ENCODE data around the gene NTN3. TPM values are rescaled to one million over a fixed set of nuclear protein-coding genes. Genes with fewer than 3 reads are reported as not detected.
A peak's percentile ranks its signal among the peaks of the same experiment; 100 is the strongest.

The NTN3 gene
- total and polyA plus RNA-seq, 2 of the 8 experiments (the other 6 are each of a cell fraction or from before 2014, with no cell fraction given) = 0.30 to 0.34 TPM

DNA sequence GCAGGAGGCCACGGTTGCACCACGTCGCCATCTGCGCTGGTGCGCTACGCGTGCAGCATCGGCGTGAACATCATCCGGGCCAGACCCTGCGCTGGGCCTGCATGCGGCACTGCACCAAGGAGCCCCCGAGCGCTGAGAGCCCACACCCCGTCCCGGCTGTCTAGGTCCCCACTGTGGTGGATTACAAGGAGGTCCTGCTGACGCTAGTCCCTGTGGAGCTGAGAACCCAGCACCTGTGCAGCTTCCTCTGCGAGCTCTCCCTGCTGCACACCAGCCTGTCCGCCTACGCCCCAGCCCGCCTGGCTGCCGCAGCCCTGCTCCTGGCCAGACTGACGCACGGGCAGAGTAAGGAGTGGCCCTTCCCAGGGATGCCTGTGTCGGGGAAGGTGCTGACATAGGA is 22.0 kb upstream of the NTN3 start:
- Histone ChIP-seq H3K79me1 (ENCODE audit: low read depth, low read length) (no peaks in the 10 kb centered on the region; the same call in 1 of the 2 replicates), H3K9ac (replicated peaks in 1 of 4; ENCODE audit: extremely low read depth in 1 of 4, low read depth in 3 of 4, low read length in 3 of 4) (no peak overlapping the region), H3K9me3 (ENCODE audit: insufficient read depth in 2 of 2, low read depth in 1 of 2, low read length in 1 of 2) (no peaks in the 10 kb centered on the region), H2BK120ac (replicated peaks; ENCODE audit: low read depth, low read length) (no peak overlapping the region), H2BK20ac (ENCODE audit: low read length) (no peak overlapping the region), H4K5ac (ENCODE audit: insufficient read length, low read depth, low read length) (no peak overlapping the region), H3K14ac (ENCODE audit: insufficient read length) (no peak overlapping the region), H2AFZ (ENCODE audit: low read length) (no peak overlapping the region), H3K4me3 (ENCODE audit: extremely low read depth in 1 of 4, insufficient read depth in 2 of 4, low read depth in 3 of 4, low read length in 4 of 4) (no peak overlapping the region), H3K23me2 (ENCODE audit: low read depth, low read length) (no peaks in the 10 kb centered on the region), H3K18ac (ENCODE audit: extremely low read depth, low read length) (no peak overlapping the region), H3K27me3 (replicated peaks in 1 of 4; ENCODE audit: control insufficient read depth in 3 of 4, extremely low read depth in 1 of 4, insufficient read depth in 3 of 4, low read length in 3 of 4) (no peaks in the 10 kb centered on the region), H2BK12ac (ENCODE audit: low read depth, low read length) (no peak overlapping the region), H3K4me2 (ENCODE audit: insufficient read depth in 1 of 2, low read depth in 2 of 2, low read length in 2 of 2) (no peak overlapping the region), H4K91ac (replicated peaks; ENCODE audit: insufficient read length, low read length) (no peak overlapping the region), H3K56ac (replicated peaks; ENCODE audit: insufficient read length, low read depth, low read length) (no peak overlapping the region), H2BK5ac (ENCODE audit: low read depth, low read length) (no peak overlapping the region), H3K23ac (ENCODE audit: insufficient read length) (no peak overlapping the region), H3K4me1 (replicated peaks in 1 of 4; ENCODE audit: control insufficient read depth in 3 of 4, insufficient read depth in 4 of 4, low read length in 3 of 4) (no peaks in the 10 kb centered on the region), H4K20me1 (replicated peaks in 1 of 2; ENCODE audit: control insufficient read depth in 1 of 2, insufficient read depth in 2 of 2, low read length in 2 of 2) (peaks cover 12 to 22% of the 10 kb centered on the region in 2 experiments), H2AK5ac (ENCODE audit: low read depth, low read length) (no peak overlapping the region), H2BK15ac (ENCODE audit: low read length) (no peak overlapping the region), H3K27ac (ENCODE audit: low read depth, low read length) (no peak overlapping the region), H4K8ac (ENCODE audit: extremely low read depth, insufficient read depth, low read length) (no peak overlapping the region), H3K79me2 (ENCODE audit: control insufficient read depth in 1 of 2, insufficient read depth in 2 of 2, low read length in 2 of 2) (no peaks in the 10 kb centered on the region), H3K4ac (replicated peaks; ENCODE audit: insufficient read length, low read depth, low read length) (no peak overlapping the region), H3K36me3 (ENCODE audit: control insufficient read depth in 2 of 4, insufficient read depth in 4 of 4, low read length in 3 of 4) (peaks cover 47 to 77% (median 71%) of the 10 kb centered on the region in 4 experiments)
- WGBS, 2 experiments (ENCODE audit: extremely low coverage in 1 of 2, insufficient coverage in 1 of 2, insufficient read length in 1 of 2, insufficient replicate concordance in 2 of 2, low coverage in 1 of 2, low lambda C conversion rate in 2 of 2, missing lambda C conversion rate in 1 of 2) = 97% methylated on average over 22 of the region's 25 CpGs; no CpG with 5 or more reads in 1 of the 2 experiments
- DNase-seq (ENCODE audit: low read depth in 1 of 2, low spot score in 2 of 2) (no peak), FAIRE-seq (no peak)
- 0 out of 2 replicates have a peak, but pooled peaks have one; percentile 39 for TF ChIP-seq POLR2AphosphoS5 (IDR thresholded peaks at IDR 0.05; ENCODE audit: low read depth, low read length)
- TF ChIP-seq, protein P1, sequence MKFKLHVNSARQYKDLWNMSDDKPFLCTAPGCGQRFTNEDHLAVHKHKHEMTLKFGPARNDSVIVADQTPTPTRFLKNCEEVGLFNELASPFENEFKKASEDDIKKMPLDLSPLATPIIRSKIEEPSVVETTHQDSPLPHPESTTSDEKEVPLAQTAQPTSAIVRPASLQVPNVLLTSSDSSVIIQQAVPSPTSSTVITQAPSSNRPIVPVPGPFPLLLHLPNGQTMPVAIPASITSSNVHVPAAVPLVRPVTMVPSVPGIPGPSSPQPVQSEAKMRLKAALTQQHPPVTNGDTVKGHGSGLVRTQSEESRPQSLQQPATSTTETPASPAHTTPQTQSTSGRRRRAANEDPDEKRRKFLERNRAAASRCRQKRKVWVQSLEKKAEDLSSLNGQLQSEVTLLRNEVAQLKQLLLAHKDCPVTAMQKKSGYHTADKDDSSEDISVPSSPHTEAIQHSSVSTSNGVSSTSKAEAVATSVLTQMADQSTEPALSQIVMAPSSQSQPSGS (IDR thresholded peaks at IDR 0.05; ENCODE audit: low read length) = no peak
- TF ChIP-seq BACH1 (IDR thresholded peaks at IDR 0.05; ENCODE audit: low read length) = no peak
- ChIA-PET POLR2A (ENCODE audit: partially characterized antibody) (interaction anchor here (1.6 to 1.7 kb wide), 3 partner anchors 10 to 191 kb away, joined by 5 to 7 read pairs (median 5); partner anchors contain the start of gene TEDC2), CTCF (ENCODE audit: partially characterized antibody) (interaction anchor here (0.7 to 1.1 kb wide), 2 partner anchors 11 to 34 kb away, joined by 3 to 5 read pairs; partner anchors contain the start of gene TEDC2)
